ENCODE results near the gene ST8SIA3. TPM values are rescaled to one million over a fixed set of nuclear protein-coding genes. Genes with fewer than 3 reads are reported as not detected.

Gene ST8SIA3
- total and polyA plus RNA-seq, 4 donors = under 0.01 TPM; not detected in 3

DNA sequence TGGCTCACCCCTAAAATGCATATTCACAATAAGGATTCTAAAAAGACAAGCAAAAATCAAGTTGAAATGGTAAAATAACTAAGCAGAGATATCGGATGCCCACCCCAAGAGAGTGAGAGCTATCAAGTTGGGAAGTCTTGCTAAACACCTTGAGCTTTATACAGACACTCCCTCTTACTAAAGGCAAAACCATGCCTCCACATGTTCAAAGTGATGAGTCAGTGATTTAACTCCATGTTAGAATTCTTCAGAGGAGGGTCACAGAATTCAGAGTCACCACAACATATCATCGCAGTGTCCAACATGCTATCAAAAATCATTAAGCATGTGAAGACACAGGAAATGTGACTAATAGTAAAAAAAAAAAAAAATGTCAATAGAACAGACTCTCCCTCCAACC lies 20.6 kb upstream of the ST8SIA3 start:
- no peak overlapping the region for H3K4me3 ChIP-seq (ENCODE audit: low read length in 2 of 2)
- no peaks in the 10 kb centered on the region for H3K4me1 ChIP-seq (ENCODE audit: control insufficient read depth in 1 of 2, insufficient read depth in 2 of 2, low read length in 2 of 2)
- WGBS, 2 donors = 92 to 94% methylated on average over 2 of the region's 2 CpGs
- ATAC-seq (ENCODE audit: low FRiP score) = no peak
- H3K36me3 ChIP-seq (ENCODE audit: control insufficient read depth in 1 of 2, insufficient read depth in 2 of 2, low read length in 1 of 2) = no peaks in the 10 kb centered on the region
- peaks cover 0 to 3% of the 10 kb centered on the region in 2 donors for H3K27me3 ChIP-seq (ENCODE audit: control insufficient read depth in 1 of 2, insufficient read depth in 2 of 2, low read length in 1 of 2)
- DNase-seq = no peak
- no peaks in the 10 kb centered on the region for H3K9me3 ChIP-seq (ENCODE audit: control insufficient read depth, low read length)
- intact Hi-C loops (cut with DNase I) = no loop called here
- no peak overlapping the region for H3K27ac ChIP-seq (ENCODE audit: low read depth in 1 of 2, low read length in 2 of 2)

DNA sequence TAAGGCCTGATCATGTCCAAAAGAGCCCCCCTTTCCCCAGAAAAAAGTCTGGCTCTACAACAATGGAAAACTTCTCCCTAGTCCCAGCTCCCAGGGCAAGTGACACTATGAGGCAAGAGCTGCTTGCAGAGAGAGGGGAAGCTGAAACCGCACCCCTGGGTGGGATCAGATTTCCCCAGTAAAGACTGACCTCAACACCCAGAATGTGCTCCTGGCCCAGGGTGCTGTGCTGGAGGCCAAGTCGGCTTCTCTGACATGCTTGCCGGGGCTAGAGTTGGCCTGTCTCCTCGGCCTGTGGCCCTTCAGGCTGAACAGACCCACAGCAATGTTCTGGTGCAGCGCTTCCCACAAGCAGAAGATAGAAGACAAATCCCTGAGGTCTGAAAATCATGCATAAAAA lies 18.4 kb upstream of the ST8SIA3 start:
- H3K4me1 ChIP-seq (ENCODE audit: control insufficient read depth in 1 of 2, insufficient read depth in 2 of 2, low read length in 2 of 2) = no peaks in the 10 kb centered on the region
- ATAC-seq (ENCODE audit: low FRiP score) (peak; percentile 37), DNase-seq (no peak)
- peaks cover 0 to 2% of the 10 kb centered on the region in 2 donors for H3K27me3 ChIP-seq (ENCODE audit: control insufficient read depth in 1 of 2, insufficient read depth in 2 of 2, low read length in 1 of 2)
- no peak overlapping the region for H3K4me3 ChIP-seq (ENCODE audit: low read length in 2 of 2)
- no peaks in the 10 kb centered on the region for H3K36me3 ChIP-seq (ENCODE audit: control insufficient read depth in 1 of 2, insufficient read depth in 2 of 2, low read length in 1 of 2)
- no peaks in the 10 kb centered on the region for H3K9me3 ChIP-seq (ENCODE audit: control insufficient read depth, low read length)
- intact Hi-C loops (cut with DNase I) = no loop called here
- no peak overlapping the region for H3K27ac ChIP-seq (ENCODE audit: low read depth in 1 of 2, low read length in 2 of 2)
- WGBS, 2 donors = 45 to 48% methylated on average over 5 of the region's 5 CpGs

DNA sequence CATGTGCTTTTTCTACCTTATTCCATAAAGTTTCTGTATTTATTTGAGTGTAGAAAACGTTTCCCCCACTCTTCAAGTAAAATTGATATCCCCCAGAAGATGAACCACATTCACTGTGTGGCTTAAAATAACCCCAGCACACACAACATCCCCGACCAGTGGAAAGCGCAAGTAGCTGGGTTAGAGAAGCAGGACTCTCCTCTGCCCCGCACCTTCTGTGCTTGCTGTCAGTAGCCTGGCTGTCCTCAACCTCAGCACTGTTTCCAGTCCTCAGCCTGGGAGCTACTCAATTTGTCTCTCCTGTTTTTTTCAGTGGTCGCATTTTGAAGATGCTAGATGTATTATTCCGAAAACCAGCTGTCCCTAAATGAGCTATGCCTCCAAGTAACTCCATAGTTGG lies 18.0 kb upstream of the ST8SIA3 start:
- H3K4me3 ChIP-seq (ENCODE audit: low read length in 2 of 2) = no peak overlapping the region
- no peaks in the 10 kb centered on the region for H3K9me3 ChIP-seq (ENCODE audit: control insufficient read depth, low read length)
- no peaks in the 10 kb centered on the region for H3K36me3 ChIP-seq (ENCODE audit: control insufficient read depth in 1 of 2, insufficient read depth in 2 of 2, low read length in 1 of 2)
- WGBS, 2 donors = 58 to 60% methylated on average over 6 of the region's 6 CpGs
- no peak for DNase-seq
- peaks cover 0 to 2% of the 10 kb centered on the region in 2 donors for H3K27me3 ChIP-seq (ENCODE audit: control insufficient read depth in 1 of 2, insufficient read depth in 2 of 2, low read length in 1 of 2)
- no peak for ATAC-seq (ENCODE audit: low FRiP score)
- H3K27ac ChIP-seq (ENCODE audit: low read depth in 1 of 2, low read length in 2 of 2) = no peak overlapping the region
- intact Hi-C loops (cut with DNase I) = no loop called here
- no peaks in the 10 kb centered on the region for H3K4me1 ChIP-seq (ENCODE audit: control insufficient read depth in 1 of 2, insufficient read depth in 2 of 2, low read length in 2 of 2)

DNA sequence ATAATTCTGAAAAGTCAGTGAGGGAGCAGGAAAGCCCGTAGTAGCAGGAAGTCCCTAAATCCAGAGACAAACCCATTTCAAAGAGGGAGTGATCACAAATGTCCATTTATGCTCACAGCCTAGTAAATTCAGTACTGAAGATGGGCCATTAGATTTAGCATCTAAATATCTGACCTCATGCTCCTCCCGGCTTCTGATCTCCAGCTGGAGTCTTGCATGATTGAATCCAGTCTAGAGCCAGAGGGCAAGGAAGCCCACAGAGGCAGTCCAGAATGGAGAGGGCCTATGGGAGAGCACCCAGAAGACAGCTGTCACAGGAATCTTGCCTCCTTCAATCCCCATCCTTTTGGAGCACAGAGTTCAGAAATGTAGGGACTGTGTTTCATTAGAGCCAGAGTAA lies 16.0 kb upstream of the ST8SIA3 start:
- H3K9me3 ChIP-seq (ENCODE audit: control insufficient read depth, low read length) = no peaks in the 10 kb centered on the region
- 69 to 73% methylated on average over 2 of the region's 2 CpGs for WGBS, 2 donors
- no peak overlapping the region for H3K27ac ChIP-seq (ENCODE audit: low read depth in 1 of 2, low read length in 2 of 2)
- no peak overlapping the region for H3K4me3 ChIP-seq (ENCODE audit: low read length in 2 of 2)
- H3K27me3 ChIP-seq (ENCODE audit: control insufficient read depth in 1 of 2, insufficient read depth in 2 of 2, low read length in 1 of 2) = peaks cover 0 to 2% of the 10 kb centered on the region in 2 donors
- intact Hi-C loops (cut with DNase I) = no loop called here
- ATAC-seq (ENCODE audit: low FRiP score) (no peak), DNase-seq (no peak)
- H3K36me3 ChIP-seq (ENCODE audit: control insufficient read depth in 1 of 2, insufficient read depth in 2 of 2, low read length in 1 of 2) = no peaks in the 10 kb centered on the region
- H3K4me1 ChIP-seq (ENCODE audit: control insufficient read depth in 1 of 2, insufficient read depth in 2 of 2, low read length in 2 of 2) = no peaks in the 10 kb centered on the region

DNA sequence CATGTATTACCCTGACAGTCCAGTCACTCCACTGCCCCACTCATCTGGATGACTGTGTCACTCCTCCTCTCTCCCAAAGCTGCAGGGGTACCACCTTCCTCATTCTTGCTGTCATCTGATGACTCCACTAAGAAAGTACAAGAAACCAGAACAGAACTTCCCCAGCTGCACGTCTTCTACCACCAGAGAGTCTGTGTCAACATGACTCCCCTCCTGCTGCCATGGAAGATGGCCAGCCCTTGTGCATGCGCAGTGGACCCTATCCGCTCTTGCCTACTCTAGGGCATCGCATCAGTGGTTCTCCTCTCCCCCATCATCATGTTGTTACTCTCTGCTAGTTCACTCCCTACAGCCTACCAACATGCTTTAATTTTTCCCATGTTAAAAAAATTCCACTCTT lies 14.5 kb upstream of the ST8SIA3 start:
- WGBS, 2 donors = 81 to 94% methylated on average over 4 of the region's 4 CpGs

DNA sequence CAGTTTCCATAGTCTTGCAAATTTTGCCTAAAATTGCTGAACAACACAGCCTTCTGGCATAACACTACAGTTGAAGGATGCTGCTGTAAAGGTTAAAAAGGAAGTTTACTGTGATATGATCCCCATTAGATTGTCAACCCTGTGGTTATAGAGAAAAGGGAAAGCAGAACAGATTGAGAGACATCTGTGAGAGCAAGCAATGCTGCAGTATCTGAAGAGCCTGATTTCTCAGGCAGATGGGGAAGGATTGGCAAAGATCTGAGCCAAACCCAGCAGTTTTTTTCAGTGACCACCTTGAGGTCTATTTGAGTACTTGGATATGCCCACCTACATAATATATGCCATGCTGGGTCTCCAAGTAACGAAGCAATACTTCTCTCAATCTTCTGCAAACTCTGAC lies 8.5 kb upstream of the ST8SIA3 start:
- Histone ChIP-seq H3K27ac (ENCODE audit: low read depth in 1 of 2, low read length in 2 of 2) (no peak overlapping the region), H3K4me3 (ENCODE audit: low read length in 2 of 2) (no peak overlapping the region), H3K36me3 (ENCODE audit: control insufficient read depth in 1 of 2, insufficient read depth in 2 of 2, low read length in 1 of 2) (no peaks in the 10 kb centered on the region), H3K9me3 (ENCODE audit: control insufficient read depth, low read length) (peaks cover 2% of the 10 kb centered on the region), H3K27me3 (ENCODE audit: control insufficient read depth in 1 of 2, insufficient read depth in 2 of 2, low read length in 1 of 2) (peaks cover 0 to 2% of the 10 kb centered on the region in 2 donors), H3K4me1 (ENCODE audit: control insufficient read depth in 1 of 2, insufficient read depth in 2 of 2, low read length in 2 of 2) (no peaks in the 10 kb centered on the region)
- WGBS, 2 donors = 45 to 70% methylated on average over 1 of the region's 1 CpG
- DNase-seq (no peak), ATAC-seq (ENCODE audit: low FRiP score) (no peak)
- intact Hi-C loops (cut with DNase I) = no loop called here

More for the DNA sequence above, 14.5 kb upstream of the ST8SIA3 start:
- DNase-seq (no peak), ATAC-seq (ENCODE audit: low FRiP score) (no peak)
- H3K27me3 ChIP-seq (ENCODE audit: control insufficient read depth in 1 of 2, insufficient read depth in 2 of 2, low read length in 1 of 2) = peaks cover 0 to 4% of the 10 kb centered on the region in 2 donors
- intact Hi-C loops (cut with DNase I) = no loop called here
- H3K36me3 ChIP-seq (ENCODE audit: control insufficient read depth in 1 of 2, insufficient read depth in 2 of 2, low read length in 1 of 2) = no peaks in the 10 kb centered on the region
- peaks cover 2% of the 10 kb centered on the region for H3K9me3 ChIP-seq (ENCODE audit: control insufficient read depth, low read length)
- no peak overlapping the region for H3K27ac ChIP-seq (ENCODE audit: low read depth in 1 of 2, low read length in 2 of 2)
- H3K4me3 ChIP-seq (ENCODE audit: low read length in 2 of 2) = no peak overlapping the region
- H3K4me1 ChIP-seq (ENCODE audit: control insufficient read depth in 1 of 2, insufficient read depth in 2 of 2, low read length in 2 of 2) = no peaks in the 10 kb centered on the region

DNA sequence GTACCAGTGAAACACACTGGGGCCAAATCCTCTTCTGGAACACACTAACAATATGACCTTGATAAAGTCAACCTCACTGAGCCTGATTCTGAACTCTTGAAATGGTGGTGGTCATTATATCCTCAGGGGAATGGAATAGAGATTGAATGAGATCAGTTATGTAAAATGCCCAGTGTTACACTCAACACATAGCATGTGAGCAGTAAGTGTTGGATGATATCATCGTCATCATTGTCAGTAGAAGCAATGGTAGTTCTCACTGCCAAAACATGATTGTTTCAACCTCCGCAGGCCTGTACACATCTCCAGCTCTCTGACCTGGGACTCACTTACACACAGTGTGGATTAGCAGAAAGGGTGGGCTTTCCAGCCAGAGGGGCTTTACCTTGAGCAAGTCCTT lies 5.5 kb upstream of the ST8SIA3 start:
- Histone ChIP-seq H3K4me3 (ENCODE audit: low read length in 2 of 2) (no peak overlapping the region), H3K36me3 (ENCODE audit: control insufficient read depth in 1 of 2, insufficient read depth in 2 of 2, low read length in 1 of 2) (no peaks in the 10 kb centered on the region), H3K27me3 (ENCODE audit: control insufficient read depth in 1 of 2, insufficient read depth in 2 of 2, low read length in 1 of 2) (peaks cover 0 to 2% of the 10 kb centered on the region in 2 donors), H3K9me3 (ENCODE audit: control insufficient read depth, low read length) (peaks cover 1% of the 10 kb centered on the region), H3K27ac (ENCODE audit: low read depth in 1 of 2, low read length in 2 of 2) (no peak overlapping the region), H3K4me1 (ENCODE audit: control insufficient read depth in 1 of 2, insufficient read depth in 2 of 2, low read length in 2 of 2) (no peaks in the 10 kb centered on the region)
- intact Hi-C loops (cut with DNase I) = no loop called here
- WGBS, 2 donors = 87 to 89% methylated on average over 2 of the region's 2 CpGs
- ATAC-seq (ENCODE audit: low FRiP score) = no peak
- no peak for DNase-seq

DNA sequence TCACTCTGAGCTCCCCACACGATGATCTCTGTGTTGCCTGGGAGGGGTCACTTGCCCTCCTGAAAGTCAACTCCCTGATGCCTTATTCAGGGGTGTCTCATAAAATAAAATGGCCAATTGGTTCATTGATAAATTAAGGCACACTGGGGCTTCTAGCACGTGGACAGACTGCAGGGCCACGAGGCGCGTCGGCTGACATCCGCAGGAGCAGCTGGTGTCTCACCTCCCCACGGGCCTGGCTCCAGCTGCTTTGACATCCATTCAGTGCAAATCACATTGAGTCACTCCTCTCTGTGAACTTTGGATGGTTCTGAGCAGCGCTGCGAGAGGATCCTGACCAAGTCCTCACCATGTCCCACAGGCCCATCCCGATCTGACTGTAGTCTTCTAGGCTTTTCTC lies 4.6 kb upstream of the ST8SIA3 start:
- H3K4me3 ChIP-seq (ENCODE audit: low read length in 2 of 2) = no peak overlapping the region
- H3K9me3 ChIP-seq (ENCODE audit: control insufficient read depth, low read length) = no peaks in the 10 kb centered on the region
- ATAC-seq (ENCODE audit: low FRiP score) (no peak), DNase-seq (no peak)
- no peak overlapping the region for H3K27ac ChIP-seq (ENCODE audit: low read depth in 1 of 2, low read length in 2 of 2)
- H3K27me3 ChIP-seq (ENCODE audit: control insufficient read depth in 1 of 2, insufficient read depth in 2 of 2, low read length in 1 of 2) = no peaks in the 10 kb centered on the region
- H3K36me3 ChIP-seq (ENCODE audit: control insufficient read depth in 1 of 2, insufficient read depth in 2 of 2, low read length in 1 of 2) = no peaks in the 10 kb centered on the region
- intact Hi-C loops (cut with DNase I) = no loop called here
- WGBS, 2 donors = 65 to 71% methylated on average over 11 of the region's 11 CpGs
- no peaks in the 10 kb centered on the region for H3K4me1 ChIP-seq (ENCODE audit: control insufficient read depth in 1 of 2, insufficient read depth in 2 of 2, low read length in 2 of 2)

DNA sequence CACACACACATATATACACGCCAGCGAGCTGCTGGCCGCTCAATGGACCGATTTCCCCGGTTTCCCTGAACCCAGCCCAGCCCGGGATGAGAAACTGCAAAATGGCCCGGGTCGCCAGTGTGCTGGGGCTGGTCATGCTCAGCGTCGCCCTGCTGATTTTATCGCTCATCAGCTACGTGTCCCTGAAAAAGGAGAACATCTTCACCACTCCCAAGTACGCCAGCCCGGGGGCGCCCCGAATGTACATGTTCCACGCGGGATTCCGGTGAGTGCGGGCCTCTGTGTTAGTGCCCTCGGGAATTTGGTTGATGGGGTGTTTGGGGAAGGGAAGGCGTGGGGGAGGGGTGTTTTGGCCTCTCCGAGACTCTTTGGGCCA lies 392 bp downstream of the ST8SIA3 start:
- no peak overlapping the region for H3K27ac ChIP-seq (ENCODE audit: low read depth in 1 of 2, low read length in 2 of 2)
- no peaks in the 10 kb centered on the region for H3K27me3 ChIP-seq (ENCODE audit: control insufficient read depth in 1 of 2, insufficient read depth in 2 of 2, low read length in 1 of 2)
- H3K36me3 ChIP-seq (ENCODE audit: control insufficient read depth in 1 of 2, insufficient read depth in 2 of 2, low read length in 1 of 2) = no peaks in the 10 kb centered on the region
- ATAC-seq (ENCODE audit: low FRiP score) (no peak), DNase-seq (no peak)
- H3K4me1 ChIP-seq (ENCODE audit: control insufficient read depth in 1 of 2, insufficient read depth in 2 of 2, low read length in 2 of 2) = no peaks in the 10 kb centered on the region
- WGBS, 2 donors = 0 to 1% methylated on average over 22 to 23 of the region's 23 CpGs
- H3K9me3 ChIP-seq (ENCODE audit: control insufficient read depth, low read length) = no peaks in the 10 kb centered on the region
- intact Hi-C loops (cut with DNase I) = no loop called here
- no peak overlapping the region for H3K4me3 ChIP-seq (ENCODE audit: low read length in 2 of 2)
